B cell (primary cell): ENCODE measurements around the gene ZNF718.
"Not testable (repeated sequence)": the region's sequence is repeated elsewhere in the genome, so short reads cannot be mapped to it uniquely, and the experiment has no call there.

Experiments used
- EZH2 ChIP-seq: IDR thresholded peaks from 2 replicates; pipeline ENCODE4 v1.6.1; 2012; ENCODE audit warnings: borderline replicate concordance, low read depth, mild to moderate bottlenecking, moderate library complexity, low read length; ENCODE audit not compliant: insufficient read depth, poor library complexity, severe bottlenecking
- TF ChIP-seq, protein P1 (sequence below): fragments of 200-600 bp; IDR thresholded peaks from one replicate; pipeline ENCODE4 v1.8.0; 2022; ENCODE audit warnings: antibody characterized with exemption, mild to moderate bottlenecking

DNA sequence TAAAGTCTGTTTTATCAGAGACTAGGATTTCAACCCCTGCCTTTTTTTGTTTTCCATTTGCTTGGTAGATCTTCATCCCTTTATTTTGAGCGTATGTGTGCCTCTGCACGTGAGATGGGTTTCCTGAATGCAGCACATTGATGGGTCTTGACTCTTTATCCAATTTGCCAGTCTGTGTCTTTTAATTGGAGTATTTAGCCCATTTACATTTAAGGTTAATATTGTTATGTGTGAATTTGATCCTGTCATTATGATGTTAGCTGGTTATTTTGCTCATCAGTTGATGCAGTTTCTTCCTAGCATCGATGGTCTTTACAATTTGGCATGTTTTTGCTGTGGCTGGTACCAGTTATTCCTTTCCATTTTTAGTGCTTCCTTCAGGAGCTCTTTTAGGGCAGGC lies 45.3 kb downstream of the ZNF718 start:
- TF ChIP-seq, protein P1, sequence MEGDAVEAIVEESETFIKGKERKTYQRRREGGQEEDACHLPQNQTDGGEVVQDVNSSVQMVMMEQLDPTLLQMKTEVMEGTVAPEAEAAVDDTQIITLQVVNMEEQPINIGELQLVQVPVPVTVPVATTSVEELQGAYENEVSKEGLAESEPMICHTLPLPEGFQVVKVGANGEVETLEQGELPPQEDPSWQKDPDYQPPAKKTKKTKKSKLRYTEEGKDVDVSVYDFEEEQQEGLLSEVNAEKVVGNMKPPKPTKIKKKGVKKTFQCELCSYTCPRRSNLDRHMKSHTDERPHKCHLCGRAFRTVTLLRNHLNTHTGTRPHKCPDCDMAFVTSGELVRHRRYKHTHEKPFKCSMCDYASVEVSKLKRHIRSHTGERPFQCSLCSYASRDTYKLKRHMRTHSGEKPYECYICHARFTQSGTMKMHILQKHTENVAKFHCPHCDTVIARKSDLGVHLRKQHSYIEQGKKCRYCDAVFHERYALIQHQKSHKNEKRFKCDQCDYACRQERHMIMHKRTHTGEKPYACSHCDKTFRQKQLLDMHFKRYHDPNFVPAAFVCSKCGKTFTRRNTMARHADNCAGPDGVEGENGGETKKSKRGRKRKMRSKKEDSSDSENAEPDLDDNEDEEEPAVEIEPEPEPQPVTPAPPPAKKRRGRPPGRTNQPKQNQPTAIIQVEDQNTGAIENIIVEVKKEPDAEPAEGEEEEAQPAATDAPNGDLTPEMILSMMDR: not testable (repeated sequence)
- TF ChIP-seq EZH2: not testable (repeated sequence)
